ENCODE results near the gene CAPZB.

Gene CAPZB

DNA sequence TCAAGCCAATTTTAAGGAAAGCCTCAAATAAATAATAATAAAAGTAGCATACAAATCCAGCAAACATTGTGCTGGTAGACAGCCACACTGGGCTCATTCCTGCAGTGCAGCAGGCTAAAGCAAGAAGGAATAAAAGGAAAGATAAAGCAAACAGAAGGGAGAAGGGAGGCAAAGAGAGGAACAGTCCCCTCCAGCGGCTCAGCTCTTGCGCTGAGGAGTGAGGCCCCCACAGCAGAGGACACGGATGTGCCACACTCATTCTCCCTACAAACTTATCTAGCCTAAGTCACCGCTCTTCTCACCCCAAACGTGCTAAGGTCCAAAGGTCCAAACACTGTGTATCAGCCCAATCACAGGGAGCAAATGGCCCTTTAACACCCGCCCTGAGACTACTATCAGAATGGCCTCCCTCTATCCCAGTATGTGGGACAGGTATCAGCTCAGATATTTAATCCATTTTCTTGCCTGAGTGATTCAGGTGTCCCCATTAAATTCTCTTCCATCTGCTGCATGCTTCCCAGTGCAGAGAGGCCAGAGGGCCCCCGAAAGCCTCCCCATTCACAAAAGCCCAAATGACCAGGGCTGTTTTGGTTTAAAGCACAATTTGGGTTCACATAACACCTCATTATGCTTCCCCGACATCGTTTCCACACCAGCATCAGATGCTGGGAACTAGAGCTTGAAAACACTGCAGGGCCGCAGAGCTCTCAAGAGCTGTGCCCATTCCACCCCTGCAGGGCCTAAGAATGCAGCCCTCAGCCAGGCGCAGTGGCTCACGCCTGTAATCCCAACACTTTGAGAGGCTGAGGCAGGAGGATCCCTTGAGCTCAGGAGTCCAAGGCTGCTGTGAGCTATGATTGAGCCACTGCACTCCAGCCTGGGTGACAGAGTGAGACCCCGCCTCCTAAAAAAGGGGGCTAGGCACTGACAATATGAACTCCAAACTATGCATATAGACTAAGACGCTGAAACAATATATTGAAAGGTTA, 17.8 kb downstream of the CAPZB start:
- DNase-seq, result no peak

DNA sequence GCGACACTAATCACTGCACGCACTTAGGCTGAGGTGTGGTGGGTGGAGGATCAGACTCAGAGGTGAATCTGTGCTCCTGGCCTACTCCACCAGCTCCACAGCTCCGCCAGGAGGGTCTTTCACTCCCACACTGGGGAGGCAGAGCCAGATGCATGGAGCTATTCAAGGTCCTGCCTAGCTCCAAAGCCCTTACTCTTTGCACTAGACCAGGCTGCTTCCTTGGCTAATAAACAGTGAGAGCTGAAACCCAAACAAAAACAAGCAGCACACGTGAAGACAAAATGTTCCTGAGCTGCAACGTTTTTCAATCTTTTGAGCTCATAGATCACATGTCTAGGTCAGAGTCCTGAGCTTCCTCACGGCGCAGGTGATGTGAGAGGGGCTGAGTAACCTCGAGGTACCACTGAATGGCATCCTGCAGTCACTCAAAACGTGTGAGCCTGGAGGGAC, 19.2 kb downstream of the CAPZB start:
- DNase-seq, result no peak

DNA sequence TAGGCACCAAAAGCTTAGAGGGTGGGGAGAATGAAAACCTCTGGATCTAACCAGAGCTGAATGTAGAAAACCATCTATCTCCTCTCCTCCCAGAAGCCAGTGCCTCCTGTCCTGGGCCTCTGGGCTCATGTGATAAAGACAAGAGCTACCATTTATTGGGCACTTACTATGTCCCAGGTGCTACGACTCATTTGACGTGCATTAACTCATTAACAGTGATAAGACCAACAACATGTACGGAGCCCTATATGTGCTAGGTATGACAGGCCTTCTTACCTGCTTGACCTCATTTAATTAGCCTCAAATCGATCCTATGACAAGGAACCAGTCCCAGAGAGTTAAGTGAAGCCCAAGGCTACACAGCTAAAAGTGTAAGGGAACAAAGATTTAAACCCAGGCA, 19.7 kb downstream of the CAPZB start:
- DNase-seq, result no peak

DNA sequence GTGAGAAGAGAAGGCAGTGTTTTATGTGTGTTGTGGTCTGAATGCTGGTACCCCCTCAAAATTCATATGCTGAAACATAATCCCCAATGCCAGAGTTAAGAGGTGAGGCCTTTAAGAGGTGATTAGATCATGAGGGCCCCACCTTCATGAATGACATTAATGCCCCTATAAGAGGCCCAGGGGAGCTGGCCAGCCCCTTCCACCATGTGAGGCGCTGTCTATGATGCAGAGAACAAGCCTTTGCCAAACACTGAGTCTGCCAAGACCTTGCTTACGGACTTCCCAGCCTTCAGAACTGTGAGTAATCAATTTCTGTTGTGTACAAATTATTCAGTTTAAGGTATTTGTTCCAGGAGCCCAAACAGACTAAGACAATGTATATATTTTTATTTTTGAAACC, 20.2 kb downstream of the CAPZB start:
- DNase-seq, result no peak

DNA sequence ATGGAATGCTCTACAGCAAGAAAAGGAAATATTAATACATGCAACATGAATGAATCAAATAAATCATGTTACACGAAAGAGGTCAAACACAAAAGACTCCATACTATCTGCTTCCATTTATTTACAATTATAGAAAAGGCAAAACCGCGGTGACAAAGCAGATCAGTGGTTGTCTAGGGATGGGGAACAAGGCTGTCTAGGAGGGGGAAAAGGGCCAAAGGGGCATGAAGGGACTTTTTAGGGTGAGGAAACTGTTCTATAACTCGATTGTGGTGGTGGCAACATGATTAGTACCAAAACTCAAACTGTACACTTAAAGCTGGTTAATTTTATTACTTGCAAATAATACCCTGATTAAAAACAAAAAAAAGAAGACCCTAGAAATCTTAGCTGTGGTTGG, 20.6 kb downstream of the CAPZB start:
- DNase-seq, result no peak

DNA sequence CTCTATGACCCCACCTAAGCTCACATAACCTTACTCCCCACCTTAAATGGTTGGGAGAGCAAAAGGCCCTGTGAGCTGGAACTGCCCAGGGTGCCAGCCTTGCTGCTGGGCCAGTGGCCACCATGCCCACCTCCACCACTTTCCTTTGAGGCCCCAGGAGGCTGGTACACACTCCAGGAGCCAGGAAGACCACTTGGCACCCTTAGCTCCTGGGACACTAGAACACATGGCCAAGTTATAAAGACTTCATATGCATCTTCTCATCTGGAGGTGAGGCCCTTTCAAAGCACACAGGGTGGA, 21.9 kb downstream of the CAPZB start:
- DNase-seq, result no peak

DNA sequence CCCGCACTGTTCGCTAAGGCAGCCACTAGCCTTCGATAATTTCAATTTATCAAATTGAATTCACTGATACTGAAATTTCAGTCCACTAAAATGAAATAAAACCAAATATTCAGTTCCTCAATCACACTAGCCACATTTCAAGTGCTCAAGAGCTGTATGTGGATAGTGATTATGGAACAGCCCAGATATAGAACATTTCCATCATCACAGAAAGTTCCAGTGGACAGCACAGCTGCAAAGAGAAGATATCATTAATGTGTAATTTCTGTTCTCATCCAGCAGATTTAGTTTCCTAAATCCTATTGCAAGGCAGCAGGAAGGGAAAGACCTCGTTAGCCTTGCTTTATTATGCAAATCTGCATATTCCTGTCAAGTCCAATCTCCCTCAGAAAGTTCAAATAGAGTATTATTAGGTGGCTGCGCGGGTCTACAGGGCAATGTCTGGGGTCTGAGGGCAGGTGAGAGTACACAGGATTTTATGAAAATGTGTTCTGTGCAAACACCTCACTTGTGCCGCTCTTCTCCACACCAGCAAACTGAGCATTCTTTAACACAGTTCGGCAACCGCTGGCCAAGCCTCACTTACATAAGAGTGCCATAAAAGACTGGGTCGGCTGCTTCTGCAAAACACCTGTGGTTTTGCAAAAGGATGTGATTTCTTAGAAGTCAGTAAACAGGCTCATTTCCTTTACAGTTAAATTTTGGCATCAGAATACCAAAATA, 22.4 kb downstream of the CAPZB start:
- DNase-seq, result no peak

DNA sequence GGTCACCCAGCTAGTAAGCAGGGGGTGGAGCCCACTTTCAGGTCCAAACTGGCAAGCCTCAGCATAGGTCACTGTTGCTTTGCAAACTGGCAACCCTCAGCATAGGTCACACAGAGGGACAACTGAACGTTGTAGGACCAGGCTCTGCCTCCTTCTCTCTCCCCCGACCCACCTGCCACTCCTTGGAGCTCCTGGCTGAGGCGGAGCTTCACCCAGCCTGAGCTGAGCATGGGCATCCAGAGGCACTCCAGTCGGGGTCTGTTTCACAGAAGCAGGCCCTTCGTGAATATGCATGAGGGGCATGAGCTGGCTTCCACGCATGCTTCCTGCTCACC, 24.2 kb downstream of the CAPZB start:
- no peak for DNase-seq

DNA sequence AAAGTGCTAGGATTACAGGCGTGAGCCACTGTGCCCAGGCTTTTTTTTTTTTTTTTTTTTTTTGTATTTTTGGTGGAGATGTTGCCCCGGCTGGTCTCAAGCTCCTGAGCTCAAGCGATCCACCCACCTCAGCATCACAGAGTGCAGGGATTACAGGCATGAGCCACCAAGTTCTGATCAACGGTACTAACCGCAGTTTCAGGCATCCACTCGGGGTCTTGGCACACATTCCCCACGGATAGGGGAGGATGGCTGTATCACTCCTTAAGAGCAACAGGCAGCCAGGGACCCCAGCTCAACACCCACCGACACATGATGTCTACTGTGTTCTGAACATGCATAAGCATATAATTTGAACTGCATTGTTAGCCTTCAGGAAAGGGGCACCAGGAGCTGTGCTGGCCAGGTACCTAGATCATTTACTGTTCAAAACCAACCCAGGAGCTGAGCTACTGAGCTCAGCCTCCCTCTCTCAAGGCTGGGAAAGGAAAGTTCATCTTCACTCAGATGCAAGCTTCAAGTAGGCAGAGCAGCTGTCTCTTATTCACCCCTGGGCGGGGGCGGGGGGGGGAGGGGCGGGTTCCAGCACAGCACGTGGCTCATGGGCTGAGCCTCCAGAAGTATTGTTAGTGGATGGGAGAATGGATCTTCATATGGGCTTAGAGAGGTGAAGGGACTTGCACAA, 24.7 kb downstream of the CAPZB start:
- DNase-seq, result no peak

DNA sequence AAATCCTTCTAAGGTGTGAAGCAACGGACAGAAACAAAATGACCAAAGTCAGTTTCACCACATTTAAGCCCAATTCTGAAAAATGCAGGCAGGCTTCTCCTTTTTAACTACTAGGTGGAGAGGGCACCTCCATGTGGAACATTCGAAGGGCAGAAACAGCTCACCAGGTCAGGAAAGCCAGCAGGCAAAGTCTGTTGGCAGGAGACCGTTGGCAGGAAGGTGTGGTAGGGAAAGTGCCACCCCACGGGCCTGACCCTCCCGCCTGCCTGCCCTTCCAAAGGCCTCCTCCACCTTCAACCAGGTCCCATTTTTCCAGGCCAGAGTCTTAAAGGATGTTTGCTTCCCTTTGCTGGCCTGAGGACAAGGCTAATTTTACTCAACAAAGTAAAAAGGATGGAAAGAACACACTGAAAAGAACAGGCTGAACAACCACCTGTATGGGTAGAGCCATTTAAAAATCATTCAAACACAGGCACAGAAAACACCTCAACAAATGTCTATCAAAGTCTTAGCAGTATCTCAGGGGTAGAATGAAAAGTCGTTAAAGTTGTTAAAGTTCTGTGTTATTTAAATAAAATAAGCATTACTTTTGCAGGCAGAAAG, 26.4 kb downstream of the CAPZB start:
- no peak for DNase-seq

DNA sequence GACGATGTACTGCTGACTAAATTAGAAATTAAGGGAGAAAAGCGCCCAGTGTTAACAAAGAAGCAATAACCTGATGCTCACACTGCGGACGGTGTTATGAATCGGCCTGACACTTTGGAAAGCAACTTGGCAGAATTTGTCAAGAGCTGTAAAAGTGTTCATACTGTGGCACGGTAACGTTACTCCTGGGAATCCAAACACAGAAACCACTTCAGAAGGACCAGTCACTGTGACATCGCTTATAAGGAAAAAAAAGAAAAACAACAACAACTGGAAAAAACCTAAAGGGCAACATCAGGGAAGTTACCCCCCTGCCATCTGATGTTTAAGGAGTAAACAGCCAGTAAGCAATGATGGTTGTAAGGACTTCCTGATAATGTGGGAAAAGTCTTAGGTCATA, 27.7 kb downstream of the CAPZB start:
- no peak for DNase-seq

DNA sequence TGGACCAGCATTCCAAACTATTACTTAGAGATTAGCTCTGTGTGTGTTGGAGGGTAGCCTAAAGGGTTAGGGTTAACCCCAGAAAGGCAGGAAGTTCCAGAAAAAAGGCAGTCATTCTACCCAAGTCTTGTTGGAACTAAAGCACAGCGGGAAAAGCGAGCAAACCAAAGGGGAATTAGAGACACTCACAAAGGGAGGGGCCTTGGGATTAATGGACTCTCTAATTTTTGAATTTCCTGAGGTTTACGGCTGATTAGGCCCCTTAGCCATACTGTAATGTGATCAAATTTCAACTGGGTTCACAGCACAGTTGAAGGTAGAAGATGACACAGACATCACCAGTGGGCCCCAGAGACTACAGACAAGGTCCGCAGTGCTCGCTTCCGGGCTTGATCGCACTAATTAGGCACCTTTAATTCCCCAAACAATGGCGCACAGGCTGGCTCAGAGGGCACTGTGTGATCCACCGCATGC, 28.3 kb downstream of the CAPZB start:
- no peak for DNase-seq

DNA sequence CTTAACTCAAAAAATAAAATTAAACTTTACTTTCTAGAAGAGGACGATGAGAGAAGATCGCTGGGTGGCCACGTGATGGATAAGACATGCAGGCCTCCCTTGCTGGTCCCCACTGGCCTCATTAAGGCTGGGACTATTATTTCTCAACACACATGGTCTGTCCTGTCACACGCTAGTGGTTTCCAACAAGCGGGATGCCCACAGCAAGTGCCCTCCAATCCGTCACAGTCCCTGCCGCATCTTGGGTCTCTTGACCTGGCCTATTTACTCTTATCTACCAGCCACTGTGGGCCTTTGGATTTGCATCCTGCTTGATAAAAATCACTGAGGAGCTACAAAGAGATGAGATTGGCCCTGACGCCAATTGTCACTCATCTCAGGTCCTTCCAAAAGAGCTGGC, 30.0 kb downstream of the CAPZB start:
- no peak for DNase-seq

DNA sequence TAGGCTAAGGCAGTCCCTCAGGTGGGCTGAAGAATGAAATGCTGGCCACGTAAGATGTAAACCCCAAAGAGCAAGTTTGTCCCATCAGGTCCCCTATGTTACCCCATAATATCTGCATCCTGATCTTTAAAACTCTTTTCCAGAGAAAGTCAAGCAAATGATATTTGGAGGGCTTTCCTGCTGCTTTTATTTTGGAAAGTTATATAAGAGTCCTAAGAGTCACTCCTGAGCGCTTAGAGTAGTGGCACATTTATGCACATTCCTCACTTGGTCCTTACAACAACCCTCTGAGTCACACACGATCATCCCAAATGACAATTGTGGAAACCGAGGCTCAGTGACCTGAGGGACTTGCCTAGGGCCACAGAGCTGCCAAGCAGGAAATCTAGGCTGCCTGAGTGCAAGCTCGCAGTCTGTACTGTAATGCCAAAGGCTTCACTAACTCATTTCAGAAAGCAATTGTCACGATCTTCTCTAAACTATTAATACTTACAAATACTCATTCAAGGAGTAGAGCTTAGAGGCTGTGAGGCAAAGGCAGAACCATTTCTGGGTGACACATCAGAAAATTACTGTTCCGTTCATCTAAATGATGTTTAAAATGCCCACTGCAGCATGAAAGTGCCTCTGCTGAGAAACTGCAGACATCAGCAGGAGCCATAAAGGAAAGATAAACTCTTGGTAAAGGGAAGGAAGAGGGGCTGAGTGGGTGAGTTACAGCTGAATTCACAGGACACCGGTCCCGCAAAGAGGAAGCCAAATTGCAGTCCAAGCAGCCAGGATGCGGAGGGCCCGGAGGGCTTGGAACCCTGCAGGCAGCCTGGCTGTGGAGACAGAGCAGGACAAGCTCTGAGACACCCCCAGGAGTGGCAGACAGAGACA, 30.8 kb downstream of the CAPZB start:
- DNase-seq, result no peak

DNA sequence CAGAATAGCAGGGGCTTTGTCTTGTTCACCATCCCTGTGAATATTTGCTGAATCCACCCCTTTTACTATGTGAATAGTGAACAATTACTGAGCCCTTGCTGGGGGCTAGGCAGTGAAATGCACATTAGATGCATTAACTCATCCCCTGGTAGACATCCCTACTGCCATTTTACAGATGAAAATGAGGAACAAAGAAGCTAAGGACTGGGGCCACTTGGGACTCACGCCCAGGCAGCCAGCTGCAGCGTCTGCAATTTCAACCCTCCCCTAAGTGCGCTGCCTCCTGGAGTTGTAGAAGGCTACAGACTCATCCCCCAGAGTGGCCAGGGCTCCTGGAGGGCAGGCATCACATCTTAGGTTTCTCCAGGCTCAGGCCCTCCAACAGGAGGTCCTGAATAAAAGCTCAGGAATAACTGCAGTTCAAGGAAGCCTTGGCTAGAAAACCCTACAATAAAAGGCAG, 31.6 kb downstream of the CAPZB start:
- DNase-seq, result no peak

DNA sequence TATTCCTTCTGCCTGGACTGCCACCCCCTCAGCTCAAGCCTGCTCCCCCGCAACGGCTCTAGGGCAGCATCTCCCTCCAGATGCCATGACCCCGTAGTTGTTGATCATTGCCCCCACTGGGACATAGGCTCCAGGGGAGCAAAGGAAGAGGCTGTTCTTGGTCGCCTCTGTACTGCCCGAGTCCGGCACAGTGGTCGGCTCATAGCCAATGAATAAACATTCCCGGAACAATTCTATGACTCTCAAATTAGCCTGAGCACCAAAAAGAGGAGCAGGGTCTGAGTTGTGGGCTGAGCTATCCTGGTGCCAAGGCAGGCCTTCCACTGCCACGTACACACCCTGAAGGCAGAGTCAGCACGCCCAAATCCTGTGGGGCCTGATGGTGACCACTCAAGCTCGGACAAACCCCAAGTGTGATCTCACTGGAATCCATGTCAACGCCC, 33.1 kb downstream of the CAPZB start:
- no peak for DNase-seq

DNA sequence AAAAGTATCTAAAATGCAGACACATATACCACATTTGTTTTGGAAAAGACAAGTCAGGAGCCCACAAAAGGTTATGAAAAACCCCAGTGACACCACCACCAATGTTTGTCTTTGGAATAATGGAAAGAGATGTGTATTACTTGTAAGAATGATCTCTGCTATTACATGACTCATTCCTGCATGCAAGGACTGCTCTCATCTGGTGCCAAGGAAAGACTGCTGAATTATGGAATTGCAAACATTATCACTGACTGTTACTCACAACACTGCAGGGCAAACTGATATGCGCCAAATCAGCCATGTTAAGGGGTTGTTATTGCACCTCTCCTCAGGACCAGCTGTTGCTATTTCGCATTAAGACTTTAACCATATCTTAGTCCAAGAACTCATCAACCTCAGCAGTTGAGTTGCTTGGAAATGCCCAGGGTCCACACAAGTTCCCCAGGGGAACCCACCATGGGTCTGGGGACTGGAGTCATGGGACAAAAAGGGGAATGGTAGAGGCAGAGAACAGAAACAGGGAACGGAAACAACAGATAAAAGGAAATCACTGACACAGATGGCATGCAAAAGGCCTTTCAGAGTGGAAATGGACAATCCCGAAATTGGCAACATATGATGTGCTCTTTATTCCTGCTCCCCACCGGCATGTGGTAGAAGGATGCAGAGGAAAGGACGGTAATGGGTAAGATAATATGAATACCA, 34.4 kb downstream of the CAPZB start:
- DNase-seq, result no peak

DNA sequence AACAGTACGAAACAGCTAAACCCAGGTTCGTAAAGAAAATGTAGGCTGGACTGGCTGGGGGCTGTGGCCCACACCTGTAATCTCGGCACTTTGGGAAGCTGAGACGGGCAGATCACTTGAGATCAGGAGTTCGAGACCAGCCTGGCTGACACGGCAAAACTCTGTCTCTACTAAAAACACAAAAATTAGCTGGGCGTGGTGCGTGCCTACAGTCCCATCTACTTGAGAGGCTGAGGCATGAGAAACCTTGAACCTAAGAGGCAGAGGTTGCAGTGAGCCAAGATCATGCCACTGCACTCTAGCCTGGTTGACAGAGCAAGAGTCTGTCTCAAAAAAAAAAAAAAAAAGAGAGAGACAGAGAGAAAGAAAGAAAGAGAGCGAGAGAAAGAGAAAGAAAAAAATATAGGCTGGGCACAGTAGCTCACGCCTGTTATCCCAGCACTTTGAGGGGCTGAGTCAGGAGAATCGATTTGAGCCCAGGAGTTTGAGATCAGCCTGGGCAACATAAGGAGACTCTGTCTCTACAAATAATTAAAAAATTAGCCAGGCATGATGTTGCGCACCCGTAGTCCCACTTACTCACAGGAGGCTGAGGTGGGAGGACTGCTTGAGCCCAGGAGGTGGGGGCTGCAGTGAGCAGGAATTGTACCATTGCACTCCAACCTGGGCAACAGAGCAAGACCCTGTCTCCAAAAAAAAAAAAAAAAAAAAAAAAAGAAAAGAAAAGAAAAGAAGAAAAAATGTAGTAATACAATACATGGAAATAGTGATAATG, 35.7 kb downstream of the CAPZB start:
- no peak for DNase-seq

DNA sequence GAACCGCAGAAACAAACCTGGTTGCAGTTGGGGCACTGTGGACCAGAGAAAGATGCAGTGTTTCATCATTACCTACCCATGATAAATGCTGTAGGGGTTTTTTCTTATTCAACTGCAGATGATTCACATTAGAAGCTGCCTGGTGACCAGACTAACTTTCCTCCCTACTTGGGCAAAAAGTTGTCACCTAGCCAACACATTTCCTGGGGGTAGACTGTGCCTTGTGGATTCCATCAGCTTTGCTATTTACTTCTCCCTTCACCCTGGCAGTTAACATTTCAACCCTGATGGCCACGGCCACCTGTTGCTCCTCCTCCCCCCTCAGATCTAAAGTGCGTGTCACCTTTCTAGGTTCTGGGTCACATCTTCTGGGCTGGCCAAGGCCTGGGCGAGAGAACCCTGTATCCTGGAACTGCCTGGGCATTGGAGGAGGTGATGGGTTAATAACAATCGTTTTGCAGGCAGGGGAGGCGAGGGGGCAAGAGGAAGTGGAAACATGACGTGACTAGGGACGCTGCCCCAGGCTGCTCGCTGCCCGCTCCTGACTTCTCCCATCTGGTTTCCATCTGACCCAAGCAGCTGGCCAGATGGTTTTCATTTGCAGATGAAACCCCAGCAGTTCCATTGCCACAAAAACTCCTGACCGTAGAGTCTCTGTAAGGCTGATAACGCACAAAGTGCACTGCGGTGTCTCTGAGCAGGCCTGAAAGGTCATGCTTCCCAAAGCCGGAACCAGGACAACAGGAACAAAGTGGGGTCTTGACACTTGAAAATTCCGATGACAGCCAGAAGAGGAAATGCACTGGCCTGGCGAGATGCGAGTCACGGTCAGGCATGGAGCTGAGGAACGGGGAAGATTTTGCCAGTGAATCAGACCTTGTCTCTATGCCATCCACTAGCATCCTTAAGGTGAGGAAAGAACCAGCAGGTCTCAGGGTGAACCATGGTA, 36.6 kb downstream of the CAPZB start:
- no peak for DNase-seq

Data from SHP77 treated with DMSO at 0.1 percent for 48 hours (cell line).